Choroid plexus epithelial cell (primary cell): ENCODE data around the gene RAD51D.
"Not testable (repeated sequence)": the region's sequence is repeated elsewhere in the genome, so short reads cannot be mapped to it uniquely, and the experiment has no call there.

Experiments used
- DNase-seq: peaks from one replicate; pipeline ENCODE4 v3.0.0-alpha.2; 2010; ENCODE audit warnings: low read depth
- H3K4me3 ChIP-seq: 2 replicates; pipeline ENCODE4 v1.5.1; 2011; ENCODE audit warnings: low read depth, mild to moderate bottlenecking, control low read depth, low read length, moderate library complexity
- CTCF ChIP-seq: conservative IDR thresholded peaks from 2 replicates; pipeline ENCODE4 v1.5.1; 2011; ENCODE audit warnings: low read depth, mild to moderate bottlenecking, control low read depth, inconsistent platforms, low read length, moderate library complexity

RAD51D gene

GRCh38 chr17:35129973-35130351 is 10.3 kb upstream of the RAD51D start:
- TF ChIP-seq CTCF: no peak
- H3K4me3 ChIP-seq: no peak overlapping the region
- DNase-seq: no peak

GRCh38 chr17:35129154-35129972 is 9.7 kb upstream of the RAD51D start:
- H3K4me3 ChIP-seq: no peak overlapping the region
- TF ChIP-seq CTCF: no peak
- no peak for DNase-seq

GRCh38 chr17:35127751-35128514 is 8.3 kb upstream of the RAD51D start:
- no peak overlapping the region for H3K4me3 ChIP-seq
- DNase-seq: peak; percentile 34
- no peak for TF ChIP-seq CTCF

GRCh38 chr17:35121315-35121714 is 1.7 kb upstream of the RAD51D start, which contains the start of gene FNDC8:
Gene FNDC8, plus strand, starts transcription at chr17:35121615. Its CDS starts 79 bp downstream, at chr17:35121694.
- TF ChIP-seq CTCF: no peak
- no peak for DNase-seq
- H3K4me3 ChIP-seq: no peak within 1 kb of the TSS

- no peak overlapping the region for H3K4me3 ChIP-seq
- DNase-seq: peak; percentile 55
- TF ChIP-seq CTCF: peak; percentile 51
These were observed 1.7 kb downstream of the RAD51D start for GRCh38 chr17:35117984-35118383.

GRCh38 chr17:35116845-35117244 is 2.8 kb downstream of the RAD51D start:
- no peak for TF ChIP-seq CTCF
- DNase-seq: peak; percentile 32
- no peak overlapping the region for H3K4me3 ChIP-seq

GRCh38 chr17:35110791-35111190 is 8.9 kb downstream of the RAD51D start:
- not testable (repeated sequence) for H3K4me3 ChIP-seq, DNase-seq
